K562 (cell line): ENCODE measurements around the gene MAPRE2. TPM values are rescaled to one million over a fixed set of nuclear protein-coding genes. Genes with fewer than 3 reads are reported as not detected.
A peak's percentile ranks its signal among the peaks of the same experiment; 100 is the strongest.

ENCODE experiments used
- ATAC-seq: fragments of 200-7000 bp; cut with Tn5 transposase; 3 replicates; pipeline ENCODE4 v1.9.1; 2020; ENCODE audit warnings: moderate library complexity
- BruUV-seq: library from RNA; stranded (reverse); fragments of 400-500 nt; replicated peaks from 2 replicates; lab custom pipeline; 2021; lab: Mats Ljungman, UMichigan
- CTCF ChIA-PET: fragments of 300-600 bp; formaldehyde crosslinking; extraction: SDS; loops from one replicate; lab custom pipeline; 2021; ENCODE audit warnings: low intra/inter-chr PET ratio; lab: Yijun Ruan, JAX
- POLR2A ChIA-PET: fragments of 300-600, 350-650 bp; sonication (Branson Sonifier 250); formaldehyde crosslinking; extraction: SDS; loops from one replicate; lab custom pipeline; 2021; ENCODE audit warnings: antibody characterized with exemption, inconsistent platforms; lab: Yijun Ruan, JAX
- DNase-seq, 4 experiments: peaks; one replicate each; pipeline versions ENCODE4 v3.0.0 to v3.0.0-alpha.2; 2011 to 2018; ENCODE audit warnings: low spot score in 3 of 4, mixed read lengths in 3 of 4; ENCODE audit errors: extremely low read depth in 1 of 4
- FAIRE-seq: peaks from 2 replicates; lab custom pipeline; 2011; peaks lifted over from hg19 to GRCh38; lab: Jason Lieb, UNC
- H2AFZ ChIP-seq: 2 replicates; pipeline ENCODE4 v1.6.0; 2011; ENCODE audit warnings: low read depth, low read length, control low read depth, inconsistent platforms
- H3K27ac ChIP-seq: fragments of 200-600 bp; 3 replicates; pipeline ENCODE4 v1.8.0; 2011; ENCODE audit warnings: low read depth, mild to moderate bottlenecking, control low read depth, inconsistent platforms, low read length, moderate library complexity, mixed read lengths; ENCODE audit errors: extremely low read depth
- H3K27me3 ChIP-seq, 2 experiments: fragments of 300-600 bp in 1 of 2; 2 replicates in 1 of 2; 3 replicates in 1 of 2; pipeline versions ENCODE4 v1.6.0 to v1.8.0; 2011; ENCODE audit warnings: inconsistent platforms in 2 of 2, low read length in 2 of 2, mild to moderate bottlenecking in 1 of 2, mixed read lengths in 1 of 2, moderate library complexity in 1 of 2; ENCODE audit not compliant: control insufficient read depth in 2 of 2, insufficient read depth in 2 of 2
- H3K36me3 ChIP-seq: fragments of 300-600 bp; 3 replicates; pipeline ENCODE4 v1.8.0; 2011; ENCODE audit warnings: mild to moderate bottlenecking, low read length, inconsistent platforms; ENCODE audit not compliant: control insufficient read depth, insufficient read depth
- H3K4me1 ChIP-seq, 2 experiments: fragments of 200-600 bp in 1 of 2; replicated peaks in 1 of 2; 2 replicates in 1 of 2; 3 replicates in 1 of 2; pipeline versions ENCODE4 v1.5.1 to v1.8.0; 2011; ENCODE audit warnings: inconsistent platforms in 2 of 2, low read length in 2 of 2, mild to moderate bottlenecking in 1 of 2, mixed read lengths in 1 of 2, moderate library complexity in 1 of 2; ENCODE audit not compliant: control insufficient read depth in 2 of 2, insufficient read depth in 2 of 2
- H3K4me2 ChIP-seq: 2 replicates; pipeline ENCODE4 v1.6.1; 2011; ENCODE audit warnings: low read length, control low read depth, inconsistent platforms, mixed read lengths; ENCODE audit not compliant: insufficient read depth
- H3K4me3 ChIP-seq: fragments of 200-600 bp; sonication (generic), shearing (Covaris generic); 2 replicates; pipeline ENCODE4 v1.5.1; 2016; ENCODE audit warnings: control low read depth, inconsistent platforms
- H3K79me2 ChIP-seq: fragments of 200-600 bp; 3 replicates; pipeline ENCODE4 v1.8.0; 2011; ENCODE audit warnings: low read length, inconsistent platforms; ENCODE audit not compliant: control insufficient read depth, insufficient read depth
- H3K9ac ChIP-seq, 2 experiments: 2 replicates each; pipeline versions ENCODE4 v1.6.0 to v1.6.1; 2011; ENCODE audit warnings: low read depth in 2 of 2, low read length in 2 of 2, control low read depth in 1 of 2, inconsistent platforms in 1 of 2, mild to moderate bottlenecking in 1 of 2, mixed read lengths in 1 of 2; ENCODE audit not compliant: insufficient read depth in 1 of 2
- H3K9me1 ChIP-seq: one replicate; pipeline ENCODE4 v1.6.0; 2011; ENCODE audit warnings: inconsistent platforms, mild to moderate bottlenecking, low read length, moderate library complexity; ENCODE audit not compliant: control insufficient read depth, insufficient read depth
- H3K9me3 ChIP-seq: replicated peaks from 2 replicates; pipeline ENCODE4 v1.5.1; 2011; ENCODE audit warnings: low read depth, low read length, inconsistent platforms; ENCODE audit not compliant: control insufficient read depth, insufficient read depth
- H4K20me1 ChIP-seq: replicated peaks from 2 replicates; pipeline ENCODE4 v1.6.1; 2011; ENCODE audit warnings: low read length, inconsistent platforms, mixed read lengths; ENCODE audit not compliant: control insufficient read depth, insufficient read depth
- HDAC1 ChIP-seq, 2 experiments: fragments of 450-650 bp; IDR thresholded peaks; 2 replicates each; pipeline ENCODE4 v1.6.1; 2016 to 2017; ENCODE audit warnings: inconsistent platforms in 1 of 2, mild to moderate bottlenecking in 1 of 2, moderate library complexity in 1 of 2
- JUN ChIP-seq, 2 experiments: sonication (generic) in 1 of 2; formaldehyde crosslinking in 1 of 2; IDR thresholded peaks; 2 replicates each; pipeline versions ENCODE4 v1.6.1 to v1.8.0; 2012 to 2022; ENCODE audit warnings: borderline replicate concordance in 2 of 2, mild to moderate bottlenecking in 2 of 2, improper control_type of control experiment in 1 of 2, low read depth in 1 of 2, low read length in 1 of 2, missing genetic modification reagents in 1 of 2
- LARP7 ChIP-seq: fragments of 450-650 bp; IDR thresholded peaks from 2 replicates; pipeline ENCODE4 v1.6.1; 2016
- RAD51 ChIP-seq: fragments of 450-650 bp; IDR thresholded peaks from 2 replicates; pipeline ENCODE4 v1.7.1; 2016; ENCODE audit warnings: low read depth, mild to moderate bottlenecking, borderline replicate concordance
- RHOXF2B ChIP-seq: fragments of 250-450 bp; sonication (Bioruptor Pico); conservative IDR thresholded peaks from 2 replicates; pipeline ENCODE4 v1.5.1; 2021
- SREBF1 ChIP-seq: fragments of 150-350 bp; IDR thresholded peaks from 2 replicates; pipeline ENCODE4 v1.6.1; 2014; ENCODE audit warnings: antibody characterized with exemption, low read depth, low read length, borderline replicate concordance
- SRSF1 ChIP-seq: fragments of 200-400 bp; formaldehyde crosslinking; IDR thresholded peaks from 2 replicates; pipeline ENCODE4 v1.6.1; 2017; ENCODE audit warnings: mild to moderate bottlenecking, low read depth, low read length, moderate library complexity
- SRSF9 ChIP-seq: fragments of 200-400 bp; formaldehyde crosslinking; IDR thresholded peaks from 2 replicates; pipeline ENCODE4 v1.6.1; 2017; ENCODE audit warnings: low read depth, low read length, borderline replicate concordance
- TFE3 ChIP-seq: fragments of 450-650 bp; formaldehyde crosslinking; IDR thresholded peaks from 2 replicates; pipeline ENCODE4 v1.4.0; 2020; ENCODE audit warnings: mild to moderate bottlenecking, mixed read lengths
- WGBS: fragments of 100-300 bp; shearing (Covaris generic); methylation state at CpG from one replicate; pipeline ENCODE4 v1.1.6; 2016; ENCODE audit warnings: low coverage, mixed read lengths; ENCODE audit not compliant: insufficient coverage; ENCODE audit errors: missing lambda C conversion rate; 5-methylcytosine and 5-hydroxymethylcytosine counted together
- in situ Hi-C: fragments of 300-500 bp; cut with MboI; formaldehyde crosslinking; loops from 4 replicates; pipeline ENCODE4 v1.15.0; 2018; ENCODE audit warnings: inconsistent platforms, mixed read lengths
- intact Hi-C: fragments of 100-400 bp; cut with micrococcal nuclease; formaldehyde crosslinking; loops from 2 replicates; pipeline ENCODE4 v1.14.2; 2022
- polyA plus RNA-seq, 8 experiments: library from polyadenylated mRNA; depleted of rRNA in 4 of 8; stranded (reverse) in 5 of 8; unstranded in 3 of 8; fragments of >200 nt; fragmentation: Nextera tagmentation in 2 of 8; fragmentation: Illumina TruSeq in 1 of 8; extraction: Ambion mirVana in 2 of 8; extraction: Trizol in 1 of 8; gene quantifications; 2 replicates each; pipeline versions ENCODE4 v1.2.1 to v1.2.3, GENCODE V29; 2011 to 2014; ENCODE audit warnings: inconsistent platforms in 1 of 8, missing spikeins in 1 of 8
- total RNA-seq, 7 experiments: library from RNA; depleted of rRNA in 6 of 7; stranded (reverse); fragments of >200 nt in 6 of 7; fragmentation: Illumina TruSeq in 2 of 7; extraction: Trizol in 2 of 7; gene quantifications; 2 replicates each; pipeline versions ENCODE4 v1.2.1 to v1.2.3, GENCODE V29; 2011 to 2021; ENCODE audit warnings: low replicate concordance in 1 of 7

The MAPRE2 gene
- total and polyA plus RNA-seq, 9 of the 15 experiments (the other 6 are each of a cell fraction or from before 2014, with no cell fraction given), result 32.3 to 70.7 (median 40.7) TPM

GRCh38 chr18:35075132-35075531 is 33.9 kb downstream of the MAPRE2 start (continued):
- TF ChIP-seq SRSF1 (no peak), RAD51 (no peak), SREBF1 (no peak)

DNA sequence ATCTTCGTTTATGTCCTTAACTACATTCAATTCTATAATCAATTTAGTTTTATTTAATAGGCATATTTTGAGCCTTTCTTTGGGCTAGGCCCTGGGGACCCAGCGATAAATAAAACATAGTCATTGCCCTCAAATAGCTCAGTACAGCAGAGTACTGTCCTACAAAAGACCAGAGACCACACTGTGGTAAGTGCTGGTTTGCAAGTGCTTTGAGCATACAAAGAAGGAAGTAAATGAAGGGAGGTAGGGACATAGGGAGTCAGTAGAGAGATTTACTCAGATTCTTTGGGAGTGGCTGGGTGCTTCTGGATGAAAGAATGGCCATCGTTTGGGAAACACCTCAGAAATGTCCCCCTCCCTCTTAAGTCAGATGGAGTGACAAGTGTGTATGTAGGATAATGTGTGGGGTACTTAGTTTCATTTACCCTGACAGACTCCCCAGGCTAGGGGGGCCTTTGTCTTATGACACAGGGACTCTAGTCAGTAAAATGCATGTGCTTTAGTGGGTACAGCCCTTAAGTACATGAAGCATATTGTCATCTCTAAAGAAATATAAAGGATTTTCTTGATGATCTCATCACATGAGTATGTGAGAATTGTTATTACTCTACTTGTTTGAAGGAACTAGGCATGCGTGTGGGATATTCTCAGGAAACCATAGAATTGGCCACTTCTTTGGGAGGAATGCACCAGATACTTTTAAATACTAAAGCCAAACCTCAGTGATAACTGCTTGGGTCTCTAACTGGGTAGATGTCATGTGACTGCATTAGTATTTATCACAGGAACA is 35.1 kb downstream of the MAPRE2 start:
- Histone ChIP-seq H3K9me1 (no peaks in the 10 kb centered on the region), H3K4me2 (no peak overlapping the region), H4K20me1 (no peaks in the 10 kb centered on the region), H3K4me3 (no peak overlapping the region), H3K27ac (no peak overlapping the region), H3K27me3 (no peaks in the 10 kb centered on the region), H3K9me3 (no peaks in the 10 kb centered on the region), H3K36me3 (peaks cover 2% of the 10 kb centered on the region; the same call in 1 of the 3 replicates), H3K79me2 (no peaks in the 10 kb centered on the region), H3K4me1 (peaks cover 0 to 3% of the 10 kb centered on the region in 2 experiments; a peak in 2 of 5 replicates), H3K9ac (no peak overlapping the region), H2AFZ (no peak overlapping the region)
- CTCF ChIA-PET, result no interaction called here
- no TSS peak for BruUV-seq
- no peak for DNase-seq
- in situ Hi-C loops, result no loop called here
- 55% methylated on average over 4 of the region's 4 CpGs for WGBS
- no peak; the same call in 2 of the 3 replicates for ATAC-seq
- FAIRE-seq, result no peak
- POLR2A ChIA-PET, result interaction anchor here (0.6 kb wide), 1 partner anchor 640 kb away, joined by 3 read pairs; no protein-coding TSS in a partner anchor
- intact Hi-C loops, result no loop called here
- no peak for TF ChIP-seq JUN (IDR thresholded peaks at IDR 0.05; ENCODE audit: borderline replicate concordance, low read depth, low read length)
- TF ChIP-seq JUN (CRISPR knock-in tag; IDR thresholded peaks at IDR 0.05; ENCODE audit: borderline replicate concordance), result no peak
- no peak for TF ChIP-seq SRSF9
- peak; percentile 77 for TF ChIP-seq TFE3 (CRISPR knock-in tag)
- TF ChIP-seq LARP7, result no peak
- TF ChIP-seq HDAC1 (IDR thresholded peaks at IDR 0.05), result no peak
- no peak for TF ChIP-seq RHOXF2B (CRISPR knock-in tag)
